Ovary (tissue), 3 donors: ENCODE results near the gene TMEM271.

Experiments used
- CTCF ChIP-seq, 3 donors: fragments of 450-650 bp in 2 of 3; fragments of 200-600 bp in 1 of 3; IDR thresholded peaks; one replicate each; pipeline versions ENCODE4 v1.5.1 to v1.8.0; 2016 to 2022; ENCODE audit warnings: antibody characterized with exemption in 3 of 3, mild to moderate bottlenecking in 1 of 3
- EP300 ChIP-seq: sonication (generic); formaldehyde crosslinking; IDR thresholded peaks from one replicate; pipeline ENCODE4 v1.6.1; 2017; ENCODE audit warnings: antibody characterized with exemption
- POLR2A ChIP-seq: fragments of 450-650 bp; IDR thresholded peaks from one replicate; pipeline ENCODE4 v1.6.1; 2017; ENCODE audit warnings: antibody characterized with exemption, mild to moderate bottlenecking, moderate library complexity
- donor health status: DM: no; HTN: no; CAD: no.

- TF ChIP-seq CTCF (IDR thresholded peaks at IDR 0.05): no peak
- TF ChIP-seq POLR2A: no peak
- no peak for TF ChIP-seq EP300
Measured at GRCh38 chr4:568962-569361, 7.1 kb downstream of the TMEM271 start.
